ENCODE results near the gene FOXP4.

- no peak for TF ChIP-seq POLR2A (IDR thresholded peaks at IDR 0.05)
- no peak for TF ChIP-seq CTCF (IDR thresholded peaks at IDR 0.05)
- no peak for TF ChIP-seq EP300 (IDR thresholded peaks at IDR 0.05)
These were observed 14.3 kb upstream of the FOXP4 start for GRCh38 chr6:41531591-41532582.
